ENCODE data around the gene KCNJ14. TPM values are rescaled to one million over a fixed set of nuclear protein-coding genes. Genes with fewer than 3 reads are reported as not detected.
A peak's percentile ranks its signal among the peaks of the same experiment; 100 is the strongest.

The KCNJ14 gene
- total and polyA plus RNA-seq, 2 of the 4 experiments (the other 2 are of a cell fraction): 0.18 to 0.39 TPM

DNA sequence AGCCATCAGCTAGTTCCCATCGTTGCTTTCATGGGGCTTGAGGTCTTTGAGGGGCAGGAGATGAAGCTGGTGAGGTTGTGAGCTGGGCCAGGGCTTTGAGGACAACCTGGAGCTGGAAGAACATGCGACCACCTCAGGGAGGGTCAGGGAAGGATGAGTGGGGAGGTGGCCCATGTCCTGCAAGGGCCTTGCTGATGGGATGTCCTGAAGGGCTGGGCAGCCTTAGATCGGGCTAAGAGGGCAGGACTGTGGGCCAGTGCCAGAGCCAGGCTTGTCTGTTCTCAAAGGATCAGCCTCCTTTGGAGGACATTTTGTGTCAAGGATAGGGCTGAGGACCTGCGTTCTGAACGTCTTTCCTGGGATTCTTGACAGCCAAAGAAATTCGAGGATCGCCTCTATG, 24.3 kb downstream of the KCNJ14 start (continued):
- TF ChIP-seq RFX5 (IDR thresholded peaks at IDR 0.05; ENCODE audit: low read depth, low read length) (no peak), CHD1 (IDR thresholded peaks at IDR 0.05; ENCODE audit: low read depth, low read length) (no peak), MXI1 (IDR thresholded peaks at IDR 0.05; ENCODE audit: borderline replicate concordance, low read depth, low read length) (no peak), BHLHE40 (IDR thresholded peaks at IDR 0.05; ENCODE audit: low read depth, low read length) (no peak), FOS (IDR thresholded peaks at IDR 0.05; ENCODE audit: low read depth, low read length) (no peak)

GRCh38 chr19:48480183-48480557, 24.8 kb downstream of the KCNJ14 start:
- WGBS, 2 experiments (ENCODE audit: extremely low coverage in 2 of 2, insufficient read length in 1 of 2): 20% methylated on average over 11 of the region's 32 CpGs; no CpG with 5 or more reads in 1 of the 2 experiments
- no peak overlapping the region for H2BK5ac ChIP-seq (ENCODE audit: low read depth, low read length, poor library complexity, severe bottlenecking)
- dilution Hi-C loops (cut with HindIII; ENCODE audit: low sequenced_read_pairs, unreplicated experiment) (no loop called here), in situ Hi-C loops (cut with MboI; ENCODE audit: low sequenced_read_pairs) (no loop called here), intact Hi-C loops (cut with micrococcal nuclease) (no loop called here)
- peak overlapping the region; percentile 89 for H2AFZ ChIP-seq (replicated peaks; ENCODE audit: low read length, poor library complexity)
- no peaks in the 10 kb centered on the region for H3K27me3 ChIP-seq (ENCODE audit: control insufficient read depth, insufficient read depth, low read length)
- H3K18ac ChIP-seq (ENCODE audit: low read depth, low read length): no peak overlapping the region
- H3K4me1 ChIP-seq (ENCODE audit: control insufficient read depth, insufficient read depth, low read length): peaks cover 15% of the 10 kb centered on the region
- H3K36me3 ChIP-seq (ENCODE audit: control insufficient read depth, insufficient read depth, low read length): peaks cover 38% of the 10 kb centered on the region
- no peak overlapping the region for H2BK20ac ChIP-seq (ENCODE audit: low read depth, low read length)
- TF ChIP-seq MAZ (IDR thresholded peaks at IDR 0.05; ENCODE audit: borderline replicate concordance, low read depth, low read length): no peak
- no peak for TF ChIP-seq BHLHE40 (IDR thresholded peaks at IDR 0.05; ENCODE audit: low read depth, low read length)
- no peak for TF ChIP-seq ELK1 (IDR thresholded peaks at IDR 0.05; ENCODE audit: borderline replicate concordance, low read depth, low read length)
- no peak for TF ChIP-seq SMC3 (IDR thresholded peaks at IDR 0.05; ENCODE audit: low read depth, low read length)
- TF ChIP-seq POLR2A (IDR thresholded peaks at IDR 0.05; ENCODE audit: low read depth, low read length): no peak
- TF ChIP-seq, protein P1, sequence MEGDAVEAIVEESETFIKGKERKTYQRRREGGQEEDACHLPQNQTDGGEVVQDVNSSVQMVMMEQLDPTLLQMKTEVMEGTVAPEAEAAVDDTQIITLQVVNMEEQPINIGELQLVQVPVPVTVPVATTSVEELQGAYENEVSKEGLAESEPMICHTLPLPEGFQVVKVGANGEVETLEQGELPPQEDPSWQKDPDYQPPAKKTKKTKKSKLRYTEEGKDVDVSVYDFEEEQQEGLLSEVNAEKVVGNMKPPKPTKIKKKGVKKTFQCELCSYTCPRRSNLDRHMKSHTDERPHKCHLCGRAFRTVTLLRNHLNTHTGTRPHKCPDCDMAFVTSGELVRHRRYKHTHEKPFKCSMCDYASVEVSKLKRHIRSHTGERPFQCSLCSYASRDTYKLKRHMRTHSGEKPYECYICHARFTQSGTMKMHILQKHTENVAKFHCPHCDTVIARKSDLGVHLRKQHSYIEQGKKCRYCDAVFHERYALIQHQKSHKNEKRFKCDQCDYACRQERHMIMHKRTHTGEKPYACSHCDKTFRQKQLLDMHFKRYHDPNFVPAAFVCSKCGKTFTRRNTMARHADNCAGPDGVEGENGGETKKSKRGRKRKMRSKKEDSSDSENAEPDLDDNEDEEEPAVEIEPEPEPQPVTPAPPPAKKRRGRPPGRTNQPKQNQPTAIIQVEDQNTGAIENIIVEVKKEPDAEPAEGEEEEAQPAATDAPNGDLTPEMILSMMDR (conservative IDR thresholded peaks at IDR 0.05; ENCODE audit: low read depth, low read length): no peak
- no peak for TF ChIP-seq MXI1 (IDR thresholded peaks at IDR 0.05; ENCODE audit: borderline replicate concordance, low read depth, low read length)
- TF ChIP-seq RFX5 (IDR thresholded peaks at IDR 0.05; ENCODE audit: low read depth, low read length): no peak
- TF ChIP-seq CHD1 (IDR thresholded peaks at IDR 0.05; ENCODE audit: low read depth, low read length): no peak
- no peak for TF ChIP-seq RAD21 (IDR thresholded peaks at IDR 0.05; ENCODE audit: low read length)
- TF ChIP-seq, protein P2, sequence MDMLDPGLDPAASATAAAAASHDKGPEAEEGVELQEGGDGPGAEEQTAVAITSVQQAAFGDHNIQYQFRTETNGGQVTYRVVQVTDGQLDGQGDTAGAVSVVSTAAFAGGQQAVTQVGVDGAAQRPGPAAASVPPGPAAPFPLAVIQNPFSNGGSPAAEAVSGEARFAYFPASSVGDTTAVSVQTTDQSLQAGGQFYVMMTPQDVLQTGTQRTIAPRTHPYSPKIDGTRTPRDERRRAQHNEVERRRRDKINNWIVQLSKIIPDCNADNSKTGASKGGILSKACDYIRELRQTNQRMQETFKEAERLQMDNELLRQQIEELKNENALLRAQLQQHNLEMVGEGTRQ (IDR thresholded peaks at IDR 0.05; ENCODE audit: low read depth, low read length): no peak
- no peak for TF ChIP-seq NFE2L2 (IDR thresholded peaks at IDR 0.05; ENCODE audit: low read depth, low read length)
- H3K56ac ChIP-seq (ENCODE audit: extremely low read depth, insufficient read depth, low read length): 0 out of 2 replicates have a peak overlapping the region, but pooled peaks have one; percentile 4
- H4K8ac ChIP-seq (ENCODE audit: low read depth in 2 of 2, low read length in 2 of 2): peak overlapping the region; percentile 40 to 46; a peak in 3 of 4 replicates
- peaks cover 24% of the 10 kb centered on the region for H4K20me1 ChIP-seq (ENCODE audit: insufficient read depth, low read length)
- H2AK9ac ChIP-seq (replicated peaks; ENCODE audit: low read depth, low read length, poor library complexity): peak overlapping the region; percentile 55
- H4K5ac ChIP-seq (ENCODE audit: low read depth, low read length): no peak overlapping the region
- peak overlapping the region; percentile 31 for H3K23ac ChIP-seq (ENCODE audit: low read depth, low read length)
- ChIA-PET CTCF (interaction anchor here (1.7 kb wide), 1 partner anchor 9 kb away, joined by 7 read pairs; no protein-coding TSS in a partner anchor), POLR2A (ENCODE audit: unreplicated experiment) (no interaction called here)
- no peak overlapping the region for H2BK15ac ChIP-seq (ENCODE audit: low read depth, low read length)
- peaks cover 0 to 16% of the 10 kb centered on the region in 2 experiments; a peak in 1 of 4 replicates for H3K79me1 ChIP-seq (ENCODE audit: low read depth in 1 of 2, low read length in 2 of 2)
- ATAC-seq (ENCODE audit: low read depth) (peak; percentile 13; the same call in 1 of the 2 replicates), DNase-seq (no peak)
- H3K9me1 ChIP-seq (ENCODE audit: insufficient read depth, low read length): peaks cover 12% of the 10 kb centered on the region
- H3K9me3 ChIP-seq (ENCODE audit: control insufficient read depth, insufficient read depth, low read length): no peaks in the 10 kb centered on the region
- H2BK120ac ChIP-seq (ENCODE audit: low read depth, low read length): no peak overlapping the region
- peak overlapping the region; percentile 48; the same call in 1 of the 2 replicates for H3K14ac ChIP-seq (replicated peaks; ENCODE audit: low read depth, low read length)
- H2AK5ac ChIP-seq (ENCODE audit: low read depth, low read length): peak overlapping the region; percentile 20; the same call in 1 of the 2 replicates
- H4K91ac ChIP-seq (ENCODE audit: insufficient read depth, low read depth, low read length): no peak overlapping the region
- BruUV-seq (replicated peaks): no TSS peak
- peak overlapping the region; percentile 16; the same call in 1 of the 2 replicates for H3K4me3 ChIP-seq (ENCODE audit: insufficient read depth, low read depth, low read length)
- no peak overlapping the region; the same call in 1 of the 2 replicates for H3K4me2 ChIP-seq (ENCODE audit: low read depth, low read length)
- H3K4ac ChIP-seq (ENCODE audit: low read depth, low read length): no peak overlapping the region; the same call in 1 of the 2 replicates
- H3K9ac ChIP-seq (ENCODE audit: low read depth, low read length): 0 out of 2 replicates have a peak overlapping the region, but pooled peaks have one; percentile 4
- no peak overlapping the region; the same call in 1 of the 2 replicates for H3K27ac ChIP-seq (ENCODE audit: insufficient read depth, low read length)

All from IMR-90 (cell line).